HG03064 (cell line): Measurements from ENCODE around the gene EFL1.
"Not testable (repeated sequence)": the region's sequence is repeated elsewhere in the genome, so short reads cannot be mapped to it uniquely, and the experiment has no call there.

Source experiments
- ATAC-seq: cut with Tn5 transposase; IDR thresholded peaks from one replicate; pipeline ENCODE4 v1.9.1; 2021; ENCODE audit warnings: low read depth; ENCODE audit not compliant: unreplicated experiment

Gene EFL1

DNA sequence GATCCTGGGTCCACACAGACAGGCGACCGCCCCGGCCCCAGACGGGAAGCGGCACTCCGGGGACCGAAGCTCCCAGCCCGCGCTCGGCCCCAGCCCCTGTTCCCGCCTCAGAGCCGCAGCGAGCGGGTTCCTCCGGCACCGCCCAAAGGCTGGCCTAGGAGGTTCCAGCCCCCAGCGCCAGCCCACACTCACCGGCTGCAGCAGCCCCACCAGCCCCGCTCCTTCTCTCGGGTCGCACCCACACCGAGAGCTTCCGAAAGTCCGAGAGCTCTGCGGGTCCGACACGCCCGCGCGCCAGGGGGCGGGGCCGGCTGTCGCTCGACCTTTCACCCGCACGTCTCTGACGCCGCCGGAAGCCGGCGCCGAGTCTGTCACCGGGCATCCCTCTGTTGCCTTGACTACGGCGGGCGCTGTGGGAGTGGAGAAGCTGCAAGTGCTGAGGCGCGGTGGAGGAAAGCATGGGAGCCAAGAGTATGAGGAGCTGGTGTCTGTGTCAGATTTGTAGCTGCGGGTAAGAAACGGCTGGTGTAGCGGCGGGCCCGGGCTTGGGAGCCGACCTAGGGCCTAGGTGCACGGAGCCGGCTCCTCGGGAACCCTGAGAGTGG lies at the start of gene EFL1, which contains the start of gene SAXO2:
EFL1 (minus strand) TSS at position 313 of the 605 bp plus-strand sequence. CDS start 956 bp downstream, outside the sequence.
SAXO2 (plus strand) TSS at position 397 of the 605 bp plus-strand sequence; CDS start at position 459, 62 bp downstream.
- ATAC-seq, result peak; percentile 96

DNA sequence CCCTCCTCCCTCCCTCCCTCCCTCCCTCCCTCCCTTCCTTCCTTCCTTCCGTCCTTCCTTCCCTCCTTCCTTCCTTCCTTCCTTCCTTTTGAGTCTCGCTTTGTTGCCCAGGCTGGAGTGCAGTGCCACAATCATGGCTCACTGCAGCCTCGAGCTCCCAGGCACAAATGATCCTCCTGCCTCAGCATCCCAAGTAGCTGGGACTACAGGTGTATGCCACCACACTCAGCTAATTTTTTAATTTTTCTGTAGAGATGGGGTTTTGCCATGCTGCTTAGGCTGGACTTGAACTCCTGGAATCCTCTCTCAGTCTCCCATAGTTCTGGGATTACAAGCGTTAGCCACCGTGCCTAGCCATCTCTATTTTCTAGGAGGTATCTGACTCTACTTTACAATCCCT lies 48.8 kb upstream of the EFL1 start:
- ATAC-seq, result not testable (repeated sequence)

DNA sequence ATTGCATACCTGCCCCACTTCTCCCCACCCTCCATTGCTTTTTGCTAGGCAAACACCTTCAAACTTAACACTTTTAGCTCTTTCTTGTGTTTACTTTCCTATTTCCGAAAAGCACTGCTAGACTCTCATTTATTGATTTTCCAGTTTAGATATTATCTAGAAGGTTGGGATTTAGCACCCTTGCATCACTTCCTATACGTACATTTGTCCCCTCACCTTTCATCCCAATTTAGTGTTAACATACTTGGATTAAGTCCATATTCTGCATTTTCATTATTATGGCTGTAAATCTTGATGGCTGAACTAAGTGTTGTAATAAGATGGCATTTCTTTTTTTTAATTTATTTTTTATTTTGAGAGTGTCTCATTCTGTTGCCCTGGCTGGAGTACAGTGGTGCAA lies 47.3 kb upstream of the EFL1 start:
- no peak for ATAC-seq

DNA sequence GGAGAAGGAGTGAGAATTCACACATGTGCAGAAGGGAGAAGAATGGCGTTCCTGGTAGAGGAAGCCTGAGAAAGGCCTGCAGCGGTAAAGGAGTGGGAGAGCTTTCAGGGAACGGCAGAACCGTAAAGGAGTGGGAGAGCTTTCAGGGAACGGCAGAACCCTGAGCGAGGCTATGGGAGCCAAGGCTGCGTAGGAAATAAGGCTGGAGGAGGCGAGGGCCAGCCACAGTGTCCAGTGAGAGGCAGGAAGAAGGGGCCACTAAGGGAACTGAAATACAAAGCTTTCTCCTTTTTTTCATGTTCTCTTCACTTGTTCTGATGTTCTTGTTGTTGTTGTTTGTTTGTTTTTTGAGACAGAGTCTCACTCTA lies 45.2 kb upstream of the EFL1 start:
- ATAC-seq, result no peak

DNA sequence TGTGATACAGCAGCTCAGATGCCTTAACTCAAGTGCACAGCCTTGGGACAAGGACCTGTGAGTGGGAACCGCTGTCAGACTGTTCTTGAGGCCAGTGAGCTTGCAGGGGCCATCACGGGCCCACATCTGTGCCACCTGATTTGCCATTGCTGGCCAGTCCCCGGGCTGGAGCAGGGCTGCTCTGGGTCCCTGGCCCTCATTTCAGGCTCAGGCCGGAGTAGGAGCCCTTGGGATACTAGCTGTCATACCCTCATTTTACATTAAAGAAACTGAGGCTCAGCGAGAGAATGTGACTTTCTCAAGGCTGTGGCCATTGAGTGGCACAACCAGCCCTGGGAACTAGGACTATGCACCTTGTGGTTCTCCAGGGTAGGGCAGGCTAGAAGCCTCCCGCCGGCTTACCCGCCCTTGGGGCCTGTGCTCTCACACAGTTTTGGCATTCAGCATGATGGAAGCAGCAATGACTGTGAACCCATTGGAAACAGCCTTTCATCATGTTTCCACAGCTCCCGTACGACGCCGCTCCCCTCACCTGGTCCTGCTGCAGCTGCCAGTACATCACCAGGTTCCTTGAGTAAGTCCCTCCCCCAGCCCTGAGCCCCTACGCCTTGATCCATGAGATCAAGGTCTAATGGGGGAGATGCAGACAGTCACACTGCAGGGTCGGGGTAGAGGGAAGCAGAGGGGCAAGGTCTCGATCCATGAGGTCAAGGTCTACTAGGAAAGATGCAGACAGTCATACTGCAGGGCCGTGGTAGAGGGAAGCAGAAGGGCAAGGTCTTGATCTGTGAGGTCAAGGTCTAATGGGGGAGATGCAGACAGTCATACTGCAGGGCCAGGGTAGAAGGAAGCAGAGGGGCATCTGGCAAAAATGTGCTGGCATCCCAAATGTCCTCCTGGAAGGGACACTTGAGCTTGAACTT lies 44.5 kb upstream of the EFL1 start:
- ATAC-seq, result no peak

DNA sequence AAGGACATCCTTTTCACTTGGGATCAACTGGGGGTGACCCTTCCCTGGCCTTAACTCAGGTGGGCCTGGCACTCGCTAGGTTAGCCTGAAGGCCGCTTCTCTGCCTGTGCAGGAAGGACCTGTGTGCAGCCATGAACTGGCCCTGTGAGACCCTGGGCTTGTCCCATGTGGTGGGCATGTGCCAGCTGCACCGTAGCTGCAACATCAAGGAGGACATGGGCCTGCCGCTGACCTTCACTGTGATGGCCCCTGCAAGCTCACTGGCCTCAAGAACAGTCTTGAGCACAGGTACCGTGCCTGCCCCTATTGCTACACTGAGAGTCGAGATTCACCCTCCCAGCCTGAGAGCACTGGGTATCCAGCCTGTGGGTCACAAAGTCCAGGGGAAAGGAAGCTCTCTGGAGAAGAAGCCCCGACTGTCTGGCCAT lies 43.1 kb upstream of the EFL1 start:
- no peak for ATAC-seq

DNA sequence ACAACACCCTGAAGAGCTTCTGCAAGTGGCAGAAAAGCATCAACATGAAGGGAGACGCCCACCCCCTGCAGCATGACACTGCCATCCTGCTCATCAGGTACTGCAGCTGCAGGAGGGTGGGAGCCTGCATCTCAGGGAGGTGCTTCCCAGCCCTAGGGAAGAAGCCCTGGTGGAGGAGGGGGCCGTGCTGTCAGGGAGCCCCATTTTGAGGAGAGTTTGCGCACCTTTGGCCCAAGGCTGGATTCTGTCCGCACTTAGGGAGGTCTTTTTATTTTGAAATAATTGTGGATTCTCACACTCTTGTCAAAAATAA lies 42.2 kb upstream of the EFL1 start:
- no peak for ATAC-seq

DNA sequence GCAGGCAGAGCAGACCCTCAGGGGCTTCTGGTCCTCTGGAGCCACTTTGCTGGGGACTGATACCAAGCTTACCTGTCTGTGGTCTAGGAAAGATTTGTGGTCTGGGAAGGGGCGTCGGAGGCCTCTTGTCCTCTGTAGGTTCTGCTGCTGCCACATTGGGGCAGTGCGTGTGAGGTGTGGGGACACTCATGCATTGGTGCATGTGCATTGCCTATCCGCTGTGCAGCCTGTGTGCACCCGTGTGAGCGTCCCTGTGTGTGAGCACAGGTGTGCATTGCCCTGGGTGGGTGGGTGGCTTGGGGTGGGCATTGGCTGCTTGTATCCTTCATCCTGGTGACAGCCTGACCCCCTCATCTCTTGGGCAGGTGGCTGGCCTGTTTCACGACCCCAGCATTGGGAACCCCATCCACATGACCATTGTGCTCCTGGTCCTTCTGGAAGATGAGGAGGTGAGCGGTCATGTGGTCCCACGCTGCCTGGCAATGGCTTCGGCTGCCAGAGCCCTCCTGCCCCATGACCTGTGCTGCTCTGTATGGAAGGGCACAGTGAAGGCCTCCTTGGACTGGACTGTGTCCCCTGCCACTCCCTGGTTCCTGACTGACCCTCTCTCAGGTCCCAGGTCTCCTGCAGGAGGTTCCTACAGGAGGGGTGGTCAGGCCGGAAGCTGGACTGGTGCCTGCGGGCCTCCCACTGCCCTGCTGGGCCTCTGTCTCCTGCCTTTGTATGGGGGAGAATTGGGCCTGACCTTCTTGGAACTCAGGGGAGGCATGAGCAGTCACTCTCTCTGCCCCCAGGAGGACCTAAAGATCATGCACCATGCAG lies 41.6 kb upstream of the EFL1 start:
- ATAC-seq, result no peak

DNA sequence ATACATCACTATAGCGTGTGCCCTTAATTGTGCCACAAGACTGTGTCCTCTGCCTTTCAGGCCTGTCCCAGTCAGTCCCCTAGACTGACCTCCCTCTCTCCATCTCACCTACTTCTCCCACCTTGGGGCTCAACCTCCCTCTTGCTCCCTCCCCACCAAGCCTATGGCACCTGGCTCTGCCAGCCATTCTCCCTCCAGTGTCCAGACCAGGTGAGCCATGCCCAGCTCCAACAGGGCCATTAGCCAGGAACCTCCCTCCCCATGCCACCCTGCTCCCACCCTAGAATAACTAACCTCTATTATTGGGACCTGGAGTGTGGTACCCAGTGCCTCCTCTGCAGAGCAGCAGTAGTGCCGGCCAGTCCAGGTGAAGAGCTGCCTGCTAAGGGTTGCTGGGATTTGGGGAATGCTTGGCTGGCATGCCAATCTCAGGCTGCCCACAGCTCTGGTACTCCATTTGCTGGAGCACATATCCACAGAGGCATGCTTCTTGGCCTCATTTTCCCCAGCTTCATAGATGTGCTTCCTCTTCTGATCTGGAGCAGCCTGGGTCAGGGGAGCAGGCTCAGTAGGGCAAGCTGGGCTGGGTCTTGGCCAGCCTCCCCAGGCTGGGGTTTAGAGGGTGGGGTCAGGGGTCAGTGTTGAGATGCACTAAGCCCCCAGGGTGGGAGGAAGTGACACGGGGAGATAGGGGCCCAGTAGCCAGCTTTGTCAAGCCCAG lies 38.9 kb upstream of the EFL1 start:
- no peak for ATAC-seq

DNA sequence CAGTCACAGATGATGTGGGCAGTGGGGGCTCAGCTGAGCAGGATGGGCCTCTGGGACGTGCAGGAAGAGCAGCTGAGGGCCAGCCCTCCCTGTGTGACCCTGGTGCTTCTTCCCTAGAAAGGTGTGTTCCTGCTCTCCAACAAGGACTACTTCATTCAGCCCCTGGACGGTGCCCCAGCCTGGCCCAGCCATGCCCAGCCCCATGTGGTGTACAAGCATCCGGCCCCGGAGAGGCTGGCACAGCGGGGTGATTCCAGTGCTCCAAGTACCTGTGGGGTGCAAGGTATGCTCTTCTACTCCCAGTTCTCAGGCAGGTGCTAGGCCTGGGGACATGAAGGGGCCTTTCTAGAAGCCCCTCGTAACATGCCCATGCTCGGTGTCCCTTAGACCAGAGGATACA lies 38.3 kb upstream of the EFL1 start:
- ATAC-seq, result no peak

DNA sequence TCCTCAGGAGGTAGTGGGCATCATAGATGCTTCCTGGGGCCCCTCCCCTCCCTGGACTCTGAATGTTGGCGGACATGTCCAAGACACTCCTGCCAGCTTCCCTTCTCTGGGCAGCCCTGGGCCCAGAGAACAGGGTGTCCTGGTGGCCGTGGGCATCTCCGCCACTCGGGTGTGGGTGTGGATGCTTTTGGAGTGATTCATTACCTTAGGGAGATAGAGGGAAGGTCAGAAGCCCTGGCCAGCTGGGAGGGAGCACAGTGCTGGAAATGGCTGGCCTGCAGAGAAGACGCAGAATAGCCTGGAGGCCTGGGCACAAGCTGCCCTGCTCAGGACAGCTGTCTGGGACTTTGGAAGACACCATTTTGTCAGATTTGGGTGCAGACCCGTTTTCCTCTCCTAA lies 37.8 kb upstream of the EFL1 start:
- ATAC-seq, result not testable (repeated sequence)

DNA sequence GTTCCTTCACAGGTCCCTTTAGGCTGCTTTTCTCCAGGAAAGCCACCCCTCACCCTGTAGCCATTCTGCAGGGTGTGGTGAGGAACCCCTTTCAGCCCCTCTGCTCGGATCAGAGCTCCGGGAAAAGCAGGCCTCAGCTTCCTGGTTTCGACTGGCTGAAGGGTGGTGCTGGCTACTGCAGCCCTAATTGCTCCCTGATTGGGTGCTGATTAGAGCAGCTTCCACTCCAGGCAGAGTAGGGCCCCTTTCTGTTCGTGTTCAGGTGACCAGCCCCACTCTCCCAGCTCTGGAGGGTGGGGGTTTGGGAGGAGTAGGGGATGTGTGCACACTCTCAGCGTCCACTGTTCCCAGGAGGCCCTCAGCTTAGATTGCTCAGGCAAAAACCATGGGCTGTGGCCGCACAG lies 37.0 kb upstream of the EFL1 start:
- not testable (repeated sequence) for ATAC-seq

DNA sequence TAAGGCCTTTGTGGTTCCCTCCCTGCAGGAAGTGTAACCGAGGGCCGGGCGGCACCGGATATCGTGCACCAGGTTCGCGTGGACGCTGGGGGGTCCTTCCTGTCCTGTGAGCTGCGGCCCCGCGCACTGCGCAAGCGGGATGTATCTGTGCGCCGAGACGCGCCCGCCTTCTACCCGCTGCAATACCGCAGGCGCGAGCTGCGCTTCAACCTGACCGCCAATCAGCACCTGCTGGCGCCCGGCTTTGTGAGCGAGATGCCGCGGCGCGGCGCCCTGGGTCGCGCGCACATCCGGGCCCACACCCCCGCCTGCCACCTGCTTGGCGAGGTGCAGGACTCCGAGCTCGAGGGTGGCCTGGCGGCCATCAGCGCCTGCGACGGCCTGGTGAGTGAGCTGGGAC lies 36.0 kb upstream of the EFL1 start:
- ATAC-seq, result no peak

DNA sequence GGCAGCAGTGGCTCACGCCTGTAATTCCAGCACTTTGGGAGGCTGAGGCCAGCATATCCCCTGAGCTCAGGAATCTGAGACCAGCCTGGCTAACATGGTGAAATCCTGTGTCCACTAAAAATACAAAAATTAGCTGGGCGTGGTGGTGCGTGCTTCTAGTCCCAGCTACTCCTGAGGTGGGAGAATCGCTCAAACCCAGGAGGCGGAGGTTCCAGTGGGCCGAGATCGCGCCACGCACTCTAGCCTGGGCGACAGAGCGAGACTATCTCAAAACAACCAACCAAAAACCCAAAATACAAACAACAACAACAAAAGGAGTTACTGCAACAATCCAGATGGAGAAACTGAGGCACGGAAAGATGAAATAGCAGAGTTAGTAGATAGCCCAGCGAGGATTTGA lies 35.5 kb upstream of the EFL1 start:
- no peak for ATAC-seq

DNA sequence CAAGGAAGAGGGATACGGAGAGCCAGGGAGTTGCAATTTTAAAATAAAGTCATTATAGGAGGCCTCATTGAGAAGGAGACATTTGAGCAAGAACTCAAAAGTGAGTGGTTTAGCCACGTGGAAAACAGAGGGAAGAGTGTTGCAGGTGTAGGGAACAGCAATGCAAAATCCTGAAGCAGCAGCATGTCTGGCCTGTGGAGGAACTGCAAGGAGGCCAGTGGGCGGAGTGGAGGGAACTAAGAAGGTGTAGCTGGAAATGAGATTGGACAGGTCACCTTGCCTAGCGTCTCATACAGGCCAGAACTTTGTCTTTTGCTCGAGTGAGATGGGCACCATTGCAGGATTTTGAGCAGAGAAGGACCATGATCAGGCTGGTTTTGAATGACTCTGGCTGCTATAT lies 35.0 kb upstream of the EFL1 start:
- ATAC-seq, result no peak

DNA sequence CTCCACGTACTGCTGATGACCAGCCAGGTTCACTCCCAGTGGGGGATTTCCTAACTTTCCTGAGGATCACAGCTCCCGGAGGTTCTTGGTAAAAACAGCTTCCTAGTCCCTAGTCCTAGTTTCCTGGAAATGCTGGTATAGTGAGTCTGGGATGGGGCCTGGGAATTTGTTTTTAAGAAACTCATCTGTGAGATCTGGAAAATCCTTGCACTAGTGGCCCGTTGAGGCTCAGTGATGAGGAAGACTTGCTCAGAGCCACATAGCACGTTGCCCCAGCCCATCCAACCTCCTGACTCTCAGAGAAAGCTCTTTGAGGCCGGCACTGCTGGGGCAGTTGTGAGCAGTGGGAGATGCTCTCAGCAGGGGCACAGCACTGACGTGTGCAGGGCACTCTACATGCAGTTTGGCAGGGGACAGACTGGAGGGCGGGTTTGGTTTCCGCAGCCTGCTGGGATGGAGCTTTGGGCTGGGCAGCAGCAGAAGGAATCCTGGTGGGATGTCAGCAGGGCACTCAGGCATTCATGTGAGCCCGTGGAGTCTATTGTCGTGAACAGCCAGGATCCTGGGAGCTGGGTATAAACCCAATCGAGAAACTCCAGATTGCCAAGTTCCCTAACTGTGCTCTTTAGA lies 31.6 kb upstream of the EFL1 start:
- no peak for ATAC-seq

DNA sequence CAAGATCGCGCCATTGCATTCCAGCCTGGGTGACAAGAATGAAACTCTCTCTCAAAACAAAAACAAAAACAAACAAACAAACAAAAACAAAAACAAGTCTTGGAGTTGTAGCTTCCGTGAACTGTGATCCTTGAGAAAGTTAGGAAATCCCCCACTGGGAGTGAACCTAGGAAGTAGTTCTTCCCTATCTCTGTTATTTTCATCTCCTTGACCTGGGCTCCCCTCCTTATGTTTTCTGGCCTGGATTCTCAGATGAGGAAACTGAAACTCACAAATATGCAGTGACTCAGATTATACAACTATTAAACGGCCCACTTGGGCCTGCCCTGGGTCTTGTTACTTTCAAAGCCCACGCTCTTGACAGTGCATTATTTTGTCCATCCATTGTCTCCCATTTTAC lies 29.7 kb upstream of the EFL1 start:
- no peak for ATAC-seq

DNA sequence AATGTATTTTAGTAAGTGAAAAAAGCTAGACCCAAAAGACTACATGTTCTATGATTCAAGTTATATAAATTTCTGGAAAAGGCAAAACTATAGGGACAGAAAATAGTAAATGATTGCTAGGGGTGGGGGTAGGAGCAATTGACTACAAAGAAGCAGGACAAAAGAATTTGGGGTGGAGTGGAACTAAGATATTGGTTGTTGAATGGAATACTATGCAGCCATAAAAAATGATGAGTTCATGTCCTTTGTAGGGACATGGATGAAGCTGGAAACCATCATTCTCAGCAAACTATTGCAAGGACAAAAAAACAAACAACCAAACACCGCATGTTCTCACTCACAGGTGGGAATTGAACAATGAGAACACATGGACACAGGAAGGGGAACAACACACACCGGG lies 25.7 kb upstream of the EFL1 start:
- ATAC-seq, result not testable (repeated sequence)

DNA sequence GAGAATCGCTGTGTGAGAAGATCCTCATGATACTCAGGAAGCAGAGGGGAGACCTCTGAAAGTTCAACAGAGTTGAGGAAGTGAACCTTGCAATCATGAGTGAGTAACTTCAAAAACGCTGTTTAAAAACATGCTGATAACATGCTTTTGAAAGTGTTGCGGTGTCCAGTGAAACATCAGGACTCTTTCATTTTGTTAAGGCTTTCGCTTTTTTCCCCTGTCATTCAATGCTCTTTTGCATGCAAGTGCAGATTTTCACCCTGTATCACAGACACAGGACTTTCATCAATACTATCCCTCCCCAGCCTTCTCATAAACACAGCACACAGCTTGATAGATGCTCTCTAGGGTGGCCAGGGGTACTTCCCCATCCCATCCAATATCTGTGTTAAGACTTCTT lies 23.9 kb upstream of the EFL1 start:
- peak; percentile 91 for ATAC-seq

DNA sequence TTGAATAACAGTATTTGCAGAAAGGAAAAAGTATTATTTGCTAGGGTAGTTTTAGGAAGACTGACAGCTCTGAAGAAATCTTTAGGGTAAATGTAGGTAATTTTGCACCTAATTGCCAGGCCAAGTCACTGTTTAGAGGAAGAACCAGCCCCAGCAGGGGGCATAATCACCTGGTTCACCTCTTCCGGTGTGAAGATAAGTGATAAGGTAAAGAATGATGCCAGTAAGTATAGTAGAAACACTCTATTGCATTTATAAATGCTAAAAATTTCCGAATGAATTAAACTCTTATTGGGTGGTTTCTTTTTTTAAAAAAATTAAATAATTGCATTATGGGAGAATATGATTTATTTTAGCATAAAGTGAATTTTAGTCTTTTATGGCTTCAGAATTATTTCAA lies 21.8 kb upstream of the EFL1 start:
- ATAC-seq, result not testable (repeated sequence)
